IPS DF 6.9 (cell line): ENCODE results near the gene ZMIZ1.

Source experiments
- DNase-seq: peaks from one replicate; pipeline ENCODE4 v3.0.0-alpha.2; 2013; ENCODE audit warnings: low read depth, low spot score
- H3K27ac ChIP-seq: one replicate; pipeline ENCODE4 v1.5.1; 2013; ENCODE audit warnings: low read length, control low read depth
- H3K27me3 ChIP-seq: 2 replicates; pipeline ENCODE4 v1.6.1; 2013; ENCODE audit warnings: mild to moderate bottlenecking, low read length; ENCODE audit not compliant: control insufficient read depth, insufficient read depth
- H3K36me3 ChIP-seq: 2 replicates; pipeline ENCODE4 v1.6.1; 2013; ENCODE audit warnings: low read length; ENCODE audit not compliant: control insufficient read depth, insufficient read depth
- H3K4me1 ChIP-seq: 2 replicates; pipeline ENCODE4 v1.6.1; 2013; ENCODE audit warnings: low read length; ENCODE audit not compliant: control insufficient read depth, insufficient read depth
- H3K4me3 ChIP-seq: 2 replicates; pipeline ENCODE4 v1.5.1; 2013; ENCODE audit warnings: mild to moderate bottlenecking, low read length
- H3K9me3 ChIP-seq: 2 replicates; pipeline ENCODE4 v1.6.1; 2013; ENCODE audit warnings: low read length, inconsistent platforms; ENCODE audit not compliant: control insufficient read depth, insufficient read depth
- WGBS: extraction: QIAGEN DNeasy Blood & Tissue Kit; methylation state at CpG from one replicate; pipeline ENCODE4 v1.1.7; 2013; ENCODE audit warnings: mixed read lengths, missing lambda C conversion rate; ENCODE audit not compliant: insufficient read length, insufficient coverage; 5-methylcytosine and 5-hydroxymethylcytosine counted together

ZMIZ1 gene

GRCh38 chr10:79024720-79025198, 44.0 kb upstream of the ZMIZ1 start:
- Histone ChIP-seq H3K36me3 (no peaks in the 10 kb centered on the region), H3K4me1 (no peaks in the 10 kb centered on the region; the same call in 1 of the 2 replicates), H3K4me3 (no peak overlapping the region), H3K9me3 (no peaks in the 10 kb centered on the region), H3K27me3 (no peaks in the 10 kb centered on the region), H3K27ac (no peak overlapping the region)
- no peak for DNase-seq
- no CpG with 5 or more reads among the region's 5 CpGs for WGBS

- no peak for DNase-seq
- 100% methylated on average over 3 of the region's 22 CpGs for WGBS
- H3K27ac ChIP-seq: no peak overlapping the region
Observed at GRCh38 chr10:79025199-79025832, 43.5 kb upstream of the ZMIZ1 start.

GRCh38 chr10:79026341-79026761, 42.4 kb upstream of the ZMIZ1 start:
- Histone ChIP-seq H3K36me3 (no peaks in the 10 kb centered on the region), H3K27ac (no peak overlapping the region), H3K27me3 (no peaks in the 10 kb centered on the region), H3K4me3 (no peak overlapping the region), H3K9me3 (no peaks in the 10 kb centered on the region), H3K4me1 (no peaks in the 10 kb centered on the region; the same call in 1 of the 2 replicates)
- no CpG with 5 or more reads among the region's 11 CpGs for WGBS
- DNase-seq: no peak

More at GRCh38 chr10:79025199-79025832, 43.5 kb upstream of the ZMIZ1 start:
- Histone ChIP-seq H3K27me3 (no peaks in the 10 kb centered on the region), H3K36me3 (no peaks in the 10 kb centered on the region), H3K4me1 (no peaks in the 10 kb centered on the region; the same call in 1 of the 2 replicates), H3K4me3 (no peak overlapping the region), H3K9me3 (no peaks in the 10 kb centered on the region)

GRCh38 chr10:79026806-79027146, 42.0 kb upstream of the ZMIZ1 start:
- Histone ChIP-seq H3K36me3 (no peaks in the 10 kb centered on the region), H3K27ac (no peak overlapping the region), H3K4me3 (no peak overlapping the region), H3K4me1 (no peaks in the 10 kb centered on the region; the same call in 1 of the 2 replicates), H3K9me3 (no peaks in the 10 kb centered on the region), H3K27me3 (no peaks in the 10 kb centered on the region)
- WGBS: no CpG with 5 or more reads among the region's 3 CpGs
- DNase-seq: no peak

- DNase-seq: no peak
- no peak overlapping the region for H3K4me3 ChIP-seq
- WGBS: no CpG with 5 or more reads among the region's 18 CpGs
- H3K4me1 ChIP-seq: no peaks in the 10 kb centered on the region; the same call in 1 of the 2 replicates
- H3K27ac ChIP-seq: no peak overlapping the region
- no peaks in the 10 kb centered on the region for H3K9me3 ChIP-seq
- no peaks in the 10 kb centered on the region for H3K36me3 ChIP-seq
- H3K27me3 ChIP-seq: no peaks in the 10 kb centered on the region
Observed at GRCh38 chr10:79027147-79028055, 41.4 kb upstream of the ZMIZ1 start.

GRCh38 chr10:79028056-79028430, 40.7 kb upstream of the ZMIZ1 start:
- no peaks in the 10 kb centered on the region; the same call in 1 of the 2 replicates for H3K4me1 ChIP-seq
- H3K9me3 ChIP-seq: no peaks in the 10 kb centered on the region
- WGBS: no CpG with 5 or more reads among the region's 4 CpGs
- H3K27me3 ChIP-seq: no peaks in the 10 kb centered on the region
- no peaks in the 10 kb centered on the region for H3K36me3 ChIP-seq
- no peak overlapping the region for H3K4me3 ChIP-seq
- no peak for DNase-seq
- H3K27ac ChIP-seq: no peak overlapping the region

GRCh38 chr10:79028451-79029010, 40.2 kb upstream of the ZMIZ1 start:
- no peaks in the 10 kb centered on the region for H3K27me3 ChIP-seq
- no peaks in the 10 kb centered on the region for H3K9me3 ChIP-seq
- no CpG with 5 or more reads among the region's 5 CpGs for WGBS
- DNase-seq: no peak
- no peak overlapping the region for H3K4me3 ChIP-seq
- no peak overlapping the region for H3K27ac ChIP-seq
- H3K36me3 ChIP-seq: no peaks in the 10 kb centered on the region
- no peaks in the 10 kb centered on the region; the same call in 1 of the 2 replicates for H3K4me1 ChIP-seq

GRCh38 chr10:79029478-79030390, 39.0 kb upstream of the ZMIZ1 start:
- Histone ChIP-seq H3K27ac (no peak overlapping the region), H3K4me3 (no peak overlapping the region), H3K4me1 (no peaks in the 10 kb centered on the region; the same call in 1 of the 2 replicates), H3K27me3 (no peaks in the 10 kb centered on the region), H3K36me3 (no peaks in the 10 kb centered on the region), H3K9me3 (no peaks in the 10 kb centered on the region)
- no CpG with 5 or more reads among the region's 12 CpGs for WGBS
- no peak for DNase-seq

- no peaks in the 10 kb centered on the region for H3K27me3 ChIP-seq
- H3K27ac ChIP-seq: no peak overlapping the region
- H3K9me3 ChIP-seq: no peaks in the 10 kb centered on the region
- H3K4me1 ChIP-seq: no peaks in the 10 kb centered on the region; the same call in 1 of the 2 replicates
- H3K4me3 ChIP-seq: no peak overlapping the region
- WGBS: no CpG with 5 or more reads among the region's 1 CpG
- no peaks in the 10 kb centered on the region for H3K36me3 ChIP-seq
- DNase-seq: no peak
Observed at GRCh38 chr10:79030705-79031104, 38.1 kb upstream of the ZMIZ1 start.
